ENCODE data around the gene FERD3L. TPM values are rescaled to one million over a fixed set of nuclear protein-coding genes. Genes with fewer than 3 reads are reported as not detected.

The FERD3L gene
- total and polyA plus RNA-seq, 2 experiments from 2014 or later, result not detected

Other genes with a start within 250 kb of the FERD3L start
- 0.12 and 0.24 TPM in 2 replicates for gene TWIST1, start 27.8 kb downstream of the FERD3L start, total RNA-seq (2014; rRNA removed; shearing (Covaris generic))
- gene TWIST1, start 27.8 kb downstream of the FERD3L start, polyA plus RNA-seq (2016; fragmentation: Nextera tagmentation; extraction: Ambion mirVana), result 0.24 and 0.35 TPM in 2 replicates